ENCODE measurements around the gene KRT32. TPM values are rescaled to one million over a fixed set of nuclear protein-coding genes. Genes with fewer than 3 reads are reported as not detected.
A peak's percentile ranks its signal among the peaks of the same experiment; 100 is the strongest.

Gene KRT32
- total and polyA plus RNA-seq, 9 of the 15 experiments (the other 6 are each of a cell fraction or from before 2014, with no cell fraction given), result not detected

GRCh38 chr17:41496803-41497484 lies 29.8 kb upstream of the KRT32 start (continued):
- TF ChIP-seq MLX (CRISPR knock-in tag; conservative IDR thresholded peaks at IDR 0.05) (no peak), GTF2E2 (tag; IDR thresholded peaks at IDR 0.05) (no peak), MCM7 (IDR thresholded peaks at IDR 0.05) (no peak), VEZF1 (CRISPR knock-in tag; IDR thresholded peaks at IDR 0.05) (no peak), RBFOX2 (IDR thresholded peaks at IDR 0.05; ENCODE audit: low read depth, low read length) (peak; percentile 58), ETS1 (conservative IDR thresholded peaks at IDR 0.05; ENCODE audit: control insufficient read depth, low read depth, low read length) (no peak), ZBTB49 (CRISPR knock-in tag; IDR thresholded peaks at IDR 0.05; ENCODE audit: borderline replicate concordance) (no peak), CTCFL (IDR thresholded peaks at IDR 0.05; ENCODE audit: borderline replicate concordance, insufficient read depth, low read depth, low read length, poor library complexity, severe bottlenecking) (peak; percentile 76)
